DND-41 (cell line): ENCODE results near the gene TTLL11.
"Not testable (repeated sequence)": the region's sequence is repeated elsewhere in the genome, so short reads cannot be mapped to it uniquely, and the experiment has no call there.

Experiments
- ATAC-seq: fragments of 200-7000 bp; cut with Tn5 transposase; 3 replicates; pipeline ENCODE4 v1.9.1; 2021; ENCODE audit warnings: low read depth; ENCODE audit not compliant: insufficient read depth
- DNase-seq: peaks from one replicate; pipeline ENCODE4 v3.0.0-alpha.2; 2020
- H2AFZ ChIP-seq: 2 replicates; pipeline ENCODE4 v1.6.0; 2012; ENCODE audit warnings: low read depth, low read length
- H3K27ac ChIP-seq: 2 replicates; pipeline ENCODE4 v1.5.1; 2012; ENCODE audit warnings: low read length, inconsistent platforms
- H3K27me3 ChIP-seq: fragments of 200-600 bp; sonication (generic); 2 replicates; pipeline ENCODE4 v1.6.0; 2012; ENCODE audit warnings: low read length, mild to moderate bottlenecking, inconsistent platforms; ENCODE audit not compliant: insufficient read depth, poor library complexity
- H3K36me3 ChIP-seq: 2 replicates; pipeline ENCODE4 v1.5.1; 2012; ENCODE audit warnings: low read length, inconsistent platforms; ENCODE audit not compliant: insufficient read depth
- H3K4me1 ChIP-seq: 2 replicates; pipeline ENCODE4 v1.5.1; 2012; ENCODE audit warnings: mild to moderate bottlenecking, low read length; ENCODE audit not compliant: insufficient read depth
- H3K4me2 ChIP-seq: 2 replicates; pipeline ENCODE4 v1.6.0; 2012; ENCODE audit warnings: mild to moderate bottlenecking, moderate library complexity, low read length, inconsistent platforms; ENCODE audit not compliant: insufficient read depth
- H3K4me3 ChIP-seq, 2 experiments: fragments of 200-600 bp in 1 of 2; shearing (Covaris generic) in 1 of 2; 2 replicates each; pipeline ENCODE4 v1.5.1; 2012 to 2016; ENCODE audit warnings: inconsistent platforms in 2 of 2, low read length in 2 of 2, mild to moderate bottlenecking in 2 of 2, low read depth in 1 of 2, moderate library complexity in 1 of 2
- H3K79me2 ChIP-seq: 2 replicates; pipeline ENCODE4 v1.6.0; 2012; ENCODE audit warnings: low read length, inconsistent platforms; ENCODE audit not compliant: insufficient read depth
- H3K9ac ChIP-seq: 2 replicates; pipeline ENCODE4 v1.6.0; 2012; ENCODE audit warnings: low read depth, mild to moderate bottlenecking, inconsistent platforms, low read length, moderate library complexity
- H3K9me3 ChIP-seq: 2 replicates; pipeline ENCODE4 v1.5.1; 2012; ENCODE audit warnings: low read length, moderate library complexity, mild to moderate bottlenecking, inconsistent platforms; ENCODE audit not compliant: insufficient read depth, severe bottlenecking
- H4K20me1 ChIP-seq: 2 replicates; pipeline ENCODE4 v1.6.0; 2012; ENCODE audit warnings: low read length; ENCODE audit not compliant: insufficient read depth
- CTCF ChIP-seq: IDR thresholded peaks from 2 replicates; pipeline ENCODE4 v1.5.1; 2012; ENCODE audit warnings: borderline replicate concordance, low read length, moderate library complexity, mild to moderate bottlenecking; ENCODE audit not compliant: poor library complexity, severe bottlenecking; ENCODE audit errors: extremely low read depth
- EZH2 ChIP-seq: IDR thresholded peaks from 3 replicates; pipeline ENCODE4 v1.6.1; 2012; ENCODE audit warnings: borderline replicate concordance, low read depth, mild to moderate bottlenecking, moderate library complexity, low read length, inconsistent platforms; ENCODE audit not compliant: severe bottlenecking

Gene TTLL11

GRCh38 chr9:122118343-122119165, 25.4 kb upstream of the TTLL11 start:
- TF ChIP-seq CTCF (no peak), EZH2 (no peak)
- no peak for ATAC-seq
- no peaks in the 10 kb centered on the region for H3K4me1 ChIP-seq

DNA sequence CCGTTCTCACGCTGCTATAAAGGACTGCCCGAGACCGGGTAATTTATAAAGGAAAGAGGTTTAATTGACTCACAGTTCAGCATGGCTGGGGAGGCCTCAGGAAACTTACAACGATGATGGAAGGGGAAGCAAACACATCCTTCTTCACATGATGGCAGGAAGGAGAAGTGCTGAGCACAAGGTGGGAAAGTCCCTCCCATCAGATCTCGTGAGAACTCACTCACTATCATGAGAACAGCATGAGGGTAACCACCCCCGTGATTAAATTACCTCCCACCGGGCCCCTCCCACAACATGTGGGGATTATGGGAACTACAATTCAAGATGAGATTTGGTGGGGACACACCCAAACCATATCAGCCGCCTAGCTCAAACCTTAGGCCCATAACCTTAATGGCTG, 24.1 kb upstream of the TTLL11 start:
- not testable (repeated sequence) for H4K20me1 ChIP-seq, DNase-seq, H3K79me2 ChIP-seq, H2AFZ ChIP-seq, H3K9me3 ChIP-seq, H3K4me2 ChIP-seq, H3K9ac ChIP-seq, H3K4me1 ChIP-seq, H3K27me3 ChIP-seq, H3K4me3 ChIP-seq, H3K36me3 ChIP-seq, H3K27ac ChIP-seq, ATAC-seq

More at GRCh38 chr9:122118343-122119165, 25.4 kb upstream of the TTLL11 start:
- no peak overlapping the region for H3K9ac ChIP-seq
- no peaks in the 10 kb centered on the region for H3K36me3 ChIP-seq
- H3K9me3 ChIP-seq: no peaks in the 10 kb centered on the region
- H3K27ac ChIP-seq: no peak overlapping the region
- no peak overlapping the region for H3K4me3 ChIP-seq
- H3K79me2 ChIP-seq: no peaks in the 10 kb centered on the region
- H2AFZ ChIP-seq: no peak overlapping the region
- no peaks in the 10 kb centered on the region for H3K27me3 ChIP-seq
- H4K20me1 ChIP-seq: no peaks in the 10 kb centered on the region; the same call in 1 of the 2 replicates
- DNase-seq: no peak
- no peak overlapping the region for H3K4me2 ChIP-seq

GRCh38 chr9:122116448-122117173, 23.5 kb upstream of the TTLL11 start:
- H3K4me3 ChIP-seq: no peak overlapping the region
- no peak overlapping the region for H3K27ac ChIP-seq
- ATAC-seq (no peak), DNase-seq (no peak)
- no peak for TF ChIP-seq CTCF
- no peak for TF ChIP-seq EZH2
- H3K36me3 ChIP-seq: no peaks in the 10 kb centered on the region
- H4K20me1 ChIP-seq: no peaks in the 10 kb centered on the region; the same call in 1 of the 2 replicates
- H3K9ac ChIP-seq: no peak overlapping the region
- no peaks in the 10 kb centered on the region for H3K79me2 ChIP-seq
- no peak overlapping the region for H3K4me2 ChIP-seq
- no peaks in the 10 kb centered on the region for H3K4me1 ChIP-seq
- H3K27me3 ChIP-seq: no peaks in the 10 kb centered on the region
- no peak overlapping the region for H2AFZ ChIP-seq
- no peaks in the 10 kb centered on the region for H3K9me3 ChIP-seq

DNA sequence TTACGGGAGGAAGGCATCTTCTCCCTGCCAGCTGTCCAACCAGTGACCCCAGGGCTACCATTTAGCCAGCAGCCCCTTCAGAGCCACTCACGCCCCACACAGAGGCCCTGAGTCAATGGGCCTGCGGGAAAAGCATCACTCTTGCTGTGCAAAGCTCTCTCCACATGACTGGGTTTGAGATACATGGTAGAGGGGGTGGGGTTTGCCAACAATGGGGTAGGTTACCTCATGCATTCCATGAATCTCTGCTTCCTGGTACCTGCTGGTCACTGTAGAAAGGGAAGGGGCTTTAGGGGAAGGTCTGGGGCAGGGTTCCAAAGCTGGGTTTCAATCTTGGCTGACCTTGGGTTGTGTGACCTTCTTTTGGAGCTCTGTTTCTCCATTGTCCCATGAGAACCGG, 22.9 kb upstream of the TTLL11 start:
- Histone ChIP-seq H3K4me3 (no peak overlapping the region), H3K79me2 (no peaks in the 10 kb centered on the region), H4K20me1 (no peaks in the 10 kb centered on the region; the same call in 1 of the 2 replicates), H3K27me3 (no peaks in the 10 kb centered on the region), H3K9ac (no peak overlapping the region), H2AFZ (no peak overlapping the region), H3K4me1 (no peaks in the 10 kb centered on the region), H3K9me3 (no peaks in the 10 kb centered on the region), H3K27ac (no peak overlapping the region), H3K4me2 (no peak overlapping the region), H3K36me3 (no peaks in the 10 kb centered on the region)
- TF ChIP-seq CTCF (no peak), EZH2 (no peak)
- ATAC-seq: no peak
- DNase-seq: no peak
